HEK293 (cell line): ENCODE data around the gene IL10RB.

Experiments
- CTCF ChIA-PET: fragments of 350-600 bp; formaldehyde crosslinking; extraction: SDS; loops from one replicate; lab custom pipeline; 2021; ENCODE audit warnings: antibody characterized with exemption; lab: Yijun Ruan, JAX
- POLR2A ChIA-PET: fragments of 300-600 bp; formaldehyde crosslinking; extraction: SDS; loops from one replicate; lab custom pipeline; 2020; ENCODE audit warnings: antibody characterized with exemption, inconsistent platforms; lab: Yijun Ruan, JAX
- H3K27ac ChIP-seq: fragments of 200-500 bp; sonication (Bioruptor generic); 2 replicates; pipeline ENCODE4 v1.5.1; 2014; ENCODE audit warnings: low read depth, low read length, control low read depth, inconsistent platforms; ENCODE audit errors: extremely low read depth
- H3K36me3 ChIP-seq, 2 experiments: fragments of 200-500 bp in 1 of 2; sonication (Bioruptor generic) in 1 of 2; 1 replicate in 1 of 2; 2 replicates in 1 of 2; pipeline ENCODE4 v1.5.1; 2014 to 2017; ENCODE audit warnings: inconsistent platforms in 2 of 2, low read length in 2 of 2; ENCODE audit not compliant: control insufficient read depth in 2 of 2, insufficient read depth in 1 of 2
- H3K4me1 ChIP-seq: fragments of 200-500 bp; sonication (Bioruptor generic); 2 replicates; pipeline ENCODE4 v1.5.1; 2014; ENCODE audit warnings: mild to moderate bottlenecking, low read length, inconsistent platforms; ENCODE audit not compliant: control insufficient read depth, insufficient read depth
- H3K4me3 ChIP-seq: 2 replicates; pipeline ENCODE4 v1.5.1; 2011; ENCODE audit warnings: low read depth, mild to moderate bottlenecking, control low read depth, low read length, moderate library complexity
- H3K9me3 ChIP-seq: fragments of 200-500 bp; sonication (Bioruptor generic); 2 replicates; pipeline ENCODE4 v1.5.1; 2014; ENCODE audit warnings: low read depth, low read length, inconsistent platforms; ENCODE audit not compliant: control insufficient read depth, insufficient read depth
- AEBP2 ChIP-seq: fragments of 450-650 bp; formaldehyde crosslinking; IDR thresholded peaks from 2 replicates; pipeline ENCODE4 v1.5.1; 2016; ENCODE audit warnings: missing biosample characterization, missing genetic modification characterization, borderline replicate concordance
- GFI1B ChIP-seq: fragments of 450-650 bp; formaldehyde crosslinking; IDR thresholded peaks from 2 replicates; pipeline ENCODE4 v1.5.1; 2016; ENCODE audit warnings: missing biosample characterization, missing genetic modification characterization
- GLIS1 ChIP-seq: fragments of 450-650 bp; formaldehyde crosslinking; IDR thresholded peaks from 2 replicates; pipeline ENCODE4 v1.5.1; 2016; ENCODE audit warnings: missing biosample characterization, missing genetic modification characterization
- TRIM28 ChIP-seq: IDR thresholded peaks from 2 replicates; pipeline ENCODE4 v1.6.1; 2011; ENCODE audit warnings: low read length, control low read depth, borderline replicate concordance
- WT1 ChIP-seq: fragments of 450-650 bp; formaldehyde crosslinking; IDR thresholded peaks from 2 replicates; pipeline ENCODE4 v1.5.1; 2016; ENCODE audit warnings: missing biosample characterization, missing genetic modification characterization
- ZBTB10 ChIP-seq: fragments of 450-650 bp; formaldehyde crosslinking; IDR thresholded peaks from 2 replicates; pipeline ENCODE4 v1.5.1; 2016; ENCODE audit warnings: missing biosample characterization, missing genetic modification characterization
- ZBTB44 ChIP-seq: fragments of 450-650 bp; IDR thresholded peaks from 2 replicates; pipeline ENCODE4 v1.5.1; 2018; ENCODE audit warnings: missing biosample characterization, mild to moderate bottlenecking, missing genetic modification characterization
- ZFHX2 ChIP-seq: fragments of 450-650 bp; formaldehyde crosslinking; conservative IDR thresholded peaks from 2 replicates; pipeline ENCODE4 v1.5.1; 2016; ENCODE audit warnings: missing biosample characterization, missing genetic modification characterization
- ZFP3 ChIP-seq: fragments of 450-650 bp; formaldehyde crosslinking; IDR thresholded peaks from 2 replicates; pipeline ENCODE4 v1.5.1; 2016; ENCODE audit warnings: low read depth, missing biosample characterization, missing genetic modification characterization
- ZFP41 ChIP-seq: fragments of 450-650 bp; formaldehyde crosslinking; IDR thresholded peaks from 2 replicates; pipeline ENCODE4 v1.5.1; 2016; ENCODE audit warnings: missing biosample characterization, missing genetic modification characterization, borderline replicate concordance
- ZNF221 ChIP-seq: fragments of 450-650 bp; formaldehyde crosslinking; IDR thresholded peaks from 2 replicates; pipeline ENCODE4 v1.5.1; 2017; ENCODE audit warnings: missing biosample characterization, missing genetic modification characterization, borderline replicate concordance
- ZNF341 ChIP-seq: fragments of 450-650 bp; formaldehyde crosslinking; IDR thresholded peaks from 2 replicates; pipeline ENCODE4; 2016; ENCODE audit warnings: low read depth, missing biosample characterization, missing genetic modification characterization
- ZNF354C ChIP-seq: fragments of 450-650 bp; formaldehyde crosslinking; IDR thresholded peaks from 2 replicates; pipeline ENCODE4 v1.5.1; 2016; ENCODE audit warnings: missing biosample characterization, missing genetic modification characterization, low read depth, borderline replicate concordance
- ZNF513 ChIP-seq: fragments of 450-650 bp; IDR thresholded peaks from 2 replicates; pipeline ENCODE4 v1.5.1; 2018; ENCODE audit warnings: missing biosample characterization, missing genetic modification characterization
- ZNF558 ChIP-seq: fragments of 450-650 bp; formaldehyde crosslinking; IDR thresholded peaks from 2 replicates; pipeline ENCODE4 v1.5.1; 2016; ENCODE audit warnings: missing biosample characterization, missing genetic modification characterization
- ZNF837 ChIP-seq: fragments of 450-650 bp; formaldehyde crosslinking; IDR thresholded peaks from 2 replicates; pipeline ENCODE4 v1.5.1; 2016; ENCODE audit warnings: missing biosample characterization, missing genetic modification characterization
- ZNF843 ChIP-seq: fragments of 450-650 bp; formaldehyde crosslinking; IDR thresholded peaks from 2 replicates; pipeline ENCODE4 v1.5.1; 2016; ENCODE audit warnings: missing biosample characterization, missing genetic modification characterization
- ZSCAN4 ChIP-seq: fragments of 450-650 bp; formaldehyde crosslinking; IDR thresholded peaks from 2 replicates; pipeline ENCODE4 v1.5.1; 2017; ENCODE audit warnings: missing biosample characterization, missing genetic modification characterization
- ZSCAN5A ChIP-seq: fragments of 450-650 bp; formaldehyde crosslinking; IDR thresholded peaks from 2 replicates; pipeline ENCODE4 v1.5.1; 2016; ENCODE audit warnings: missing biosample characterization, missing genetic modification characterization
- ZXDB ChIP-seq: fragments of 450-650 bp; formaldehyde crosslinking; IDR thresholded peaks from 2 replicates; pipeline ENCODE4 v1.5.1; 2016; ENCODE audit warnings: missing biosample characterization, missing genetic modification characterization

IL10RB gene

GRCh38 chr21:33261635-33262034 is 4.5 kb upstream of the IL10RB start:
- Histone ChIP-seq H3K4me3 (no peak overlapping the region), H3K36me3 (peaks cover 4 to 32% of the 10 kb centered on the region in 2 experiments; a peak in 2 of 3 replicates), H3K4me1 (no peaks in the 10 kb centered on the region), H3K9me3 (no peaks in the 10 kb centered on the region), H3K27ac (no peak overlapping the region)
- CTCF ChIA-PET = interaction anchor here (1.3 kb wide), 1 partner anchor 100 kb away, joined by 3 read pairs; no protein-coding TSS in a partner anchor
- POLR2A ChIA-PET = no interaction called here
- TF ChIP-seq ZFP41 (tag by site-specific recombination) (no peak), ZNF837 (tag by site-specific recombination) (no peak), ZNF221 (tag by site-specific recombination) (no peak), AEBP2 (tag by site-specific recombination) (no peak), TRIM28 (no peak), ZBTB10 (tag by site-specific recombination) (no peak), ZFHX2 (tag by site-specific recombination) (no peak), ZNF354C (tag by site-specific recombination) (no peak)

- Histone ChIP-seq H3K4me3 (no peak overlapping the region), H3K4me1 (no peaks in the 10 kb centered on the region), H3K9me3 (no peaks in the 10 kb centered on the region), H3K27ac (no peak overlapping the region), H3K36me3 (peaks cover 3 to 19% of the 10 kb centered on the region in 2 experiments; a peak in 2 of 3 replicates)
- POLR2A ChIA-PET = no interaction called here
- CTCF ChIA-PET = interaction anchor here (1.7 kb wide), 1 partner anchor 98 kb away, joined by 4 read pairs; no protein-coding TSS in a partner anchor
- TF ChIP-seq ZBTB44 (tag by site-specific recombination) = no peak
- no peak for TF ChIP-seq ZXDB (tag by site-specific recombination)
- no peak for TF ChIP-seq ZNF341 (tag by site-specific recombination)
Observed at GRCh38 chr21:33262921-33263320, 3.2 kb upstream of the IL10RB start.

- CTCF ChIA-PET = interaction anchor here (1.7 kb wide), 1 partner anchor 96 kb away, joined by 4 read pairs; no protein-coding TSS in a partner anchor
- TF ChIP-seq ZNF513 (tag by site-specific recombination) = no peak
- TF ChIP-seq ZNF843 (tag by site-specific recombination) = no peak
- no peak for TF ChIP-seq ZSCAN4
- TF ChIP-seq ZSCAN5A = no peak
- no peak for TF ChIP-seq ZFP3 (tag by site-specific recombination)
- no peak for TF ChIP-seq GFI1B (tag by site-specific recombination)
- TF ChIP-seq ZNF558 (tag by site-specific recombination) = no peak
- TF ChIP-seq GLIS1 = no peak
- no peak for TF ChIP-seq WT1 (tag by site-specific recombination)
- TF ChIP-seq, all 188 proteins: peak for 0
- no peak overlapping the region for H3K4me3 ChIP-seq
- H3K27ac ChIP-seq = no peak overlapping the region
- peaks cover 0 to 22% of the 10 kb centered on the region in 2 experiments; a peak in 2 of 3 replicates for H3K36me3 ChIP-seq
- no peaks in the 10 kb centered on the region for H3K4me1 ChIP-seq
- POLR2A ChIA-PET = interaction anchor here (0.6 kb wide), 1 partner anchor 544 kb away, joined by 3 read pairs; no protein-coding TSS in a partner anchor
- H3K9me3 ChIP-seq = no peaks in the 10 kb centered on the region
Observed at GRCh38 chr21:33264561-33264960, 1.6 kb upstream of the IL10RB start.
